Calu3 (cell line): ENCODE measurements around the gene MPC1. TPM values are rescaled to one million over a fixed set of nuclear protein-coding genes. Genes with fewer than 3 reads are reported as not detected.

Source experiments
- BruUV-seq: library from RNA; stranded (reverse); fragments of 400-500 nt; replicated peaks from 2 replicates; lab custom pipeline; 2021; lab: Mats Ljungman, UMichigan
- CTCF ChIA-PET: fragments of 300-600 bp; sonication (Branson Sonifier 250); formaldehyde crosslinking; loops from one replicate; lab custom pipeline; 2022; ENCODE audit warnings: antibody characterized with exemption; lab: Charles Lee
- DNase-seq: peaks from one replicate; pipeline ENCODE4 v3.0.0; 2022
- H3K27ac Mint-ChIP-seq: one replicate; pipeline ENCODE4 v1.8.0; 2022; ENCODE audit warnings: mixed read lengths; ENCODE audit not compliant: unreplicated experiment
- H3K27me3 Mint-ChIP-seq: one replicate; pipeline ENCODE4 v1.8.0; 2022; ENCODE audit warnings: mixed read lengths; ENCODE audit not compliant: unreplicated experiment
- H3K36me3 Mint-ChIP-seq: one replicate; pipeline ENCODE4 v1.8.0; 2022; ENCODE audit warnings: mild to moderate bottlenecking, moderate library complexity, mixed read lengths; ENCODE audit not compliant: insufficient read depth, unreplicated experiment
- H3K4me1 Mint-ChIP-seq: one replicate; pipeline ENCODE4 v1.8.0; 2022; ENCODE audit warnings: mild to moderate bottlenecking, low read depth, mixed read lengths; ENCODE audit not compliant: unreplicated experiment
- H3K4me3 Mint-ChIP-seq: one replicate; pipeline ENCODE4 v1.8.0; 2022; ENCODE audit warnings: mild to moderate bottlenecking, low read depth, moderate library complexity, mixed read lengths; ENCODE audit not compliant: unreplicated experiment
- H3K9me3 Mint-ChIP-seq: one replicate; pipeline ENCODE4 v1.8.0; 2022; ENCODE audit warnings: low read depth, mixed read lengths; ENCODE audit not compliant: unreplicated experiment
- intact Hi-C: fragments of 100-400 bp; cut with micrococcal nuclease; formaldehyde crosslinking; loops from one replicate; pipeline ENCODE4 v1.10.0; 2022; ENCODE audit not compliant: unreplicated experiment
- total RNA-seq: library from RNA; stranded (reverse); gene quantifications from 2 replicates; pipeline ENCODE4 v1.2.3, GENCODE V29; 2022
- TF ChIP-seq, protein P1 (sequence below): fragments of 200-600 bp; IDR thresholded peaks from one replicate; pipeline ENCODE4 v1.8.0; 2022; ENCODE audit warnings: antibody characterized with exemption; ENCODE audit not compliant: unreplicated experiment

Gene MPC1
- total RNA-seq, 1 experiment from 2014 or later, result 48.9 TPM

DNA sequence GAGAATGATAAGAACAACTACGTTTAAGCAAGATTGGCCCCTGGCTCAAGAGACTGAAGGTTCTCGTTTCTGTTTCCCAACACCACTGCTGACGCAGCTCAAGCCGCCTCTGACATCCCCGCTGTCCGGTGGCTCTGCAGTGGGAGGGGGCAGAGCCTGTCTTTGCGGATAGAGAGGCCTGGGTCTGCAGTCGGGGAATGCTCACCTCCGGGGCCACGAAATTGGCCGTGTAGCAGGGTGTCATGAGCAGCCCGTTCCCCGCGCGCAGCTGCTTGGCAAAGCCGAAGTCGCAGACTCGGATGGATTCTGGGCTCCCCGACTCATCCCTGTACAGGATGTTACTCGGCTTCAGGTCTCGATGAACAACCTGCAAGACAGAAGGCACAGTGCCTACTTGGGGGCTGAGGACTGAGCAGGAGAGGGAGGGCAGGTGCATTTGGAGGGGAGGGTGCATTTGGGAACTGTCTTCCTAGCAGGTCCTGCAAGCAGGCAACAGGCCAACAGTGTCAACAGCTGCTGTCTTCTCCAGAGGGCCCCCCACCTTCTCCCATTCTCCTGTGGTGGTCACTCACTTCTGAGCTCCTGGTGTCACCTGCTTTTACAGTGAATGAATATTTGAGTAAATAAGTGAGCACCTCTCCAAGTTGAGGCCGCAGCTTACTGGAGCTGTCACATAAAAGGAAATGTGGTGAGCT lies 40.5 kb upstream of the MPC1 start:
- Mint-ChIP-seq H3K36me3 (peaks cover under 1% of the 10 kb centered on the region), H3K9me3 (no peaks in the 10 kb centered on the region), H3K4me1 (no peaks in the 10 kb centered on the region), H3K27me3 (no peaks in the 10 kb centered on the region), H3K4me3 (no peak overlapping the region), H3K27ac (no peak overlapping the region)
- CTCF ChIA-PET, result no interaction called here
- DNase-seq, result no peak
- BruUV-seq, result no TSS peak
- TF ChIP-seq, protein P1, sequence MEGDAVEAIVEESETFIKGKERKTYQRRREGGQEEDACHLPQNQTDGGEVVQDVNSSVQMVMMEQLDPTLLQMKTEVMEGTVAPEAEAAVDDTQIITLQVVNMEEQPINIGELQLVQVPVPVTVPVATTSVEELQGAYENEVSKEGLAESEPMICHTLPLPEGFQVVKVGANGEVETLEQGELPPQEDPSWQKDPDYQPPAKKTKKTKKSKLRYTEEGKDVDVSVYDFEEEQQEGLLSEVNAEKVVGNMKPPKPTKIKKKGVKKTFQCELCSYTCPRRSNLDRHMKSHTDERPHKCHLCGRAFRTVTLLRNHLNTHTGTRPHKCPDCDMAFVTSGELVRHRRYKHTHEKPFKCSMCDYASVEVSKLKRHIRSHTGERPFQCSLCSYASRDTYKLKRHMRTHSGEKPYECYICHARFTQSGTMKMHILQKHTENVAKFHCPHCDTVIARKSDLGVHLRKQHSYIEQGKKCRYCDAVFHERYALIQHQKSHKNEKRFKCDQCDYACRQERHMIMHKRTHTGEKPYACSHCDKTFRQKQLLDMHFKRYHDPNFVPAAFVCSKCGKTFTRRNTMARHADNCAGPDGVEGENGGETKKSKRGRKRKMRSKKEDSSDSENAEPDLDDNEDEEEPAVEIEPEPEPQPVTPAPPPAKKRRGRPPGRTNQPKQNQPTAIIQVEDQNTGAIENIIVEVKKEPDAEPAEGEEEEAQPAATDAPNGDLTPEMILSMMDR, result no peak
- intact Hi-C loops, result no loop called here

DNA sequence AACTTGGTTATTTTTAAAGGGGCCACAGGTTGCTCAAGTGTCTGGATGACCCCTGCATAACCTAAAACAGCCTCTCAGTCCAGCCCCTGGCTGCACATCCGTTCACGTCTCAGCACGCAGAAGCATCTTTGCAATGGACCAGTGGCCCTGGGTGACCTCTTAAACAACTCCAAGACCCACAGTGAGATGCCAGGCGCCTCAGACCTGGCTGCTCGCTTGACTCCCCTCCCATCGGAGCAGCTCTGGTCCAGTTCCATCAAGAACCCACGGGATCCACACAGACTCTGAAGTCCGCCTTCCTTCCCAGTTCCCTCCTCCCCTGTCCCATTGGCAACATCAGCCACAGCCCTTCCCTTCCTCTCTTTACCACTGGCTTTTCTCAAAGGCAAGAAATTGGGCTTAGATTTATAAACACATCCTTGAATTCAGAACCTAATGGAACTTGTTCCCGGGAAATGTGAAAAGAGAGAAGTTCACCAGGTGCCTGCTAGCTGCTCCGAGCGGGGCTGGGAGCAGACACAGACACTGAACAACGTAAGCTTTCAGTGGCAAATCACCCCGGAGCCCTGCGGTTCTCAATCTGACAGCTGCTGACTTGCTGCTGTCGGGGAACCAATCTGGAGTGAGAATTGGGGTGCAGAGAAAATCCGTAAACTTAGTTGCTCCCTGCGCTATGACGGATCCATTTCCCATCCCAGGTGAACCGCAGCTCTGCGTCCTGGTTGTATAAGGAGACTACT lies 39.6 kb upstream of the MPC1 start:
- H3K4me3 Mint-ChIP-seq, result no peak overlapping the region
- H3K27me3 Mint-ChIP-seq, result no peaks in the 10 kb centered on the region

DNA sequence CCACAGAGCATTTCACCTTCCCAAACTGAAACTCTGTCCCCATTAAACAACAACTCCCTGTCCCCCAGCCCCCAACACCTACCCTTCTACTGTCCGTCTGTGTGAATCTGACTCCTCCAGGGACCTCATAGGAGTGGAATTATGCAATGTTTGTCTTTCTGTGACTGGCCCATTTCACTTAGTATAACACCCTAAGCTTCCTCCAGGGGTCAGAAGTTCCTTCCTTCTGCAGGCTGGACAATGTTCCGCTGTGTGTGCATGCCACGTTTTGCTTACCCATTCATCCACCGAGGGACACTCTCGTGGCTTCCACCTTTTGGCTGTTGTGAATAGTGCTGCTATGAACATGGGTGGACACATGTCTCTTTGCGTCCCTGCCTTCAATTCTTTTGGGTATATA lies 37.6 kb upstream of the MPC1 start:
- no peak overlapping the region for H3K4me3 Mint-ChIP-seq
- no TSS peak for BruUV-seq
- no peaks in the 10 kb centered on the region for H3K27me3 Mint-ChIP-seq
- intact Hi-C loops, result no loop called here
- H3K4me1 Mint-ChIP-seq, result no peaks in the 10 kb centered on the region
- CTCF ChIA-PET, result interaction anchor here (1.5 kb wide), 1 partner anchor 137 kb away, joined by 3 read pairs; no protein-coding TSS in a partner anchor
- no peak overlapping the region for H3K27ac Mint-ChIP-seq
- peak; percentile 8 for DNase-seq
- H3K9me3 Mint-ChIP-seq, result peaks cover 7% of the 10 kb centered on the region
- TF ChIP-seq, protein P1, result peak; percentile 23
- H3K36me3 Mint-ChIP-seq, result peaks cover 17% of the 10 kb centered on the region

More for the DNA sequence above, 39.6 kb upstream of the MPC1 start:
- no peak for DNase-seq
- TF ChIP-seq, protein P1, result no peak
- intact Hi-C loops, result no loop called here
- Mint-ChIP-seq H3K27ac (no peak overlapping the region), H3K36me3 (peaks cover 8% of the 10 kb centered on the region), H3K9me3 (no peaks in the 10 kb centered on the region), H3K4me1 (no peaks in the 10 kb centered on the region)
- BruUV-seq, result no TSS peak
- CTCF ChIA-PET, result no interaction called here

DNA sequence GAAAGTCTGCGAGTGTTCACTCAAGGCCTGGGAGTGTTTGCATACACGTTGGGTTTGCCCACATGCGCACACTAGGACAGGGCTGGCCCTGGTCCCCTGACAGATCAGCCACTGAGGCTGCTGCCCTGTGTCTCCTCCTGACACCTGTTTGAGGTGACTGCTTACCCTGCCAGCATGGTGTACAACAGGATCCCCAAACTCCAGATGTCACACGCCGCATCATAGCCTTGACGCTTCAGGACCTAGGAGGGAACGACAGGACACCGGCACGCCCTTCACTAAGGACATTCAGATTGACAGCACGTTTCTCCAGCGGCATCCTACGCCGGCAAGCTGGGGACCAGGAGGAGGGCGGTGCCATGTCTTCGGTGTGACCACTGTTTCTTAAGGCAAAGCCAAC lies 37.0 kb upstream of the MPC1 start:
- peaks cover 7% of the 10 kb centered on the region for H3K9me3 Mint-ChIP-seq
- DNase-seq, result no peak
- CTCF ChIA-PET, result interaction anchor here (1.5 kb wide), 1 partner anchor 137 kb away, joined by 3 read pairs; no protein-coding TSS in a partner anchor
- no peak overlapping the region for H3K27ac Mint-ChIP-seq
- intact Hi-C loops, result no loop called here
- H3K36me3 Mint-ChIP-seq, result peaks cover 17% of the 10 kb centered on the region
- no peak overlapping the region for H3K4me3 Mint-ChIP-seq
- H3K27me3 Mint-ChIP-seq, result no peaks in the 10 kb centered on the region
- TF ChIP-seq, protein P1, result no peak
- no TSS peak for BruUV-seq
- H3K4me1 Mint-ChIP-seq, result no peaks in the 10 kb centered on the region
